ENCODE measurements around the gene SORT1.

SORT1 gene

DNA sequence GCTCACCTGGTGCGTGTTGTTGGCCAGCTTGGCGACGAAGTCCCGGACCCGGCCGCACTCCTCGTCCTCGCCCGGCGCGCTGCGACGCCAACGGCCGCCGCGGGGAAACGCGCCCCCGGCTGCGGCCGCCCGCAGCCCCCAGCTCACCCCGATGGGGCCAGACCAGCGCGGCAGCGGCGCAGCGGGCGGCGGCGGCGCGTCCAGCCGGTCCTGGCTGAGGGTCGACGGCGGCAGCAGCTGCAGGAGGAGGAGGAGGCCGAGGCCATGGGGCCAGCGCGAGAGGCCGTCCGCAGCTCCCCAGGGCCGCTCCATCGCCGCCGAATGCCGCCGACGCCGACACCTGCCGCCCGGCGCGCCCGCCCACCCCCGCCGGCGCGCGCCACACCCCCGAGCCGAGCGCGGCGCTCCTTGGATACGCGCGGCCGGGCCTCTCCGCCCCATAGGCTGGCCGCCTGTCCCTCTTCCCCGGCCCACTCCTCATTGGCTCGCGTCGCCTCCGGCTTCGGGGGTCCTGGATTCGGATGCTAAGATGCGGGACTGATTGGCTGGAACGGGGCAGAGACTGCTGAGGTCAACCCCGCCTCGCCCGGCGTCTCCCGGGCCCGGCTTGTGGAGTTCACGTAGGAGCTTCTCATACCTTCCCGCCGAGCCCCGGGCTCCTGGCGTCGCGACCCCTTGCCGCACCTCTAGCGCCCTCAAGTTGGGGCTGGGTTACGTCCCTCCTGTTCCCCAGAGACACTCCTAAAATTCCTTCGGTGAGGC lies at the start of gene SORT1:
TSS of gene SORT1 (minus strand) at position 338 of the 762 bp plus-strand sequence. CDS start at position 312, 26 bp downstream.
- DNase-seq (ENCODE audit: low read depth) = peak; percentile 88

DNA sequence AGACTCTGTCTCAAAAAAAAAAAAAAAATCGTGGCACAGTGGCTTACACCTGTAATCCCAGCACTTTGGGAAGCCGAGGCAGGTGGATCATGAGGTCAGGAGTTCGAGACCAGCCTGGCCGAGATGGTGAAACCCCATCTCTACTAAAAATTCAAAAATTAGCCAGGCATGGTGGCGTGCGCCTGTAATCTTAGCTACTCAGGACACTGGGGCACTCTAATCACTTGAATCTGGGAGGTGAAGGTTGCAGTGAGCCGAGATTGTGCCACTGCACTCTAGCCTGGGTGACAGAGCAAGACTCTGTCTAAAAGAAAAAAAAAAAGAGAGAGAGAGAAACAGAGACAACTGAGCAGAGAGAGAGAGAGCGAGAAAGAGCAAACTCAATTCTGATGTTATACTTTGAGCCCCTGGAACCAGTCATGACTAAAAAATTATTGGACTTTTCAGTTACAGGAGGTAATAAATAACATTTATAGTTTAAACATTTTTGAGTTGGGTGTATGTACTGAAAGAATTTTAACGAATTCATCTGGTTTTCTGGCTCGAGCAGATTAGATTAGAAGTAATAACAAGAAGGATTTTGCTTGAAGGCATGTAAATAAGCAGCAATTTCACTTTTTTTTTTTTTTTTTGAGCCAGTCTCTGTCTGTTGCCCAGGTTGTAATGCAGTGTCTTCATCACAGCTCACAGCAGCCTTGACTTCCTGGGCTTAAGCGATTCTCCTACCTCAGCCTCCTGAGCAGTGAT lies 48.4 kb upstream of the SORT1 start:
- peak; percentile 8 for DNase-seq (ENCODE audit: low read depth)

DNA sequence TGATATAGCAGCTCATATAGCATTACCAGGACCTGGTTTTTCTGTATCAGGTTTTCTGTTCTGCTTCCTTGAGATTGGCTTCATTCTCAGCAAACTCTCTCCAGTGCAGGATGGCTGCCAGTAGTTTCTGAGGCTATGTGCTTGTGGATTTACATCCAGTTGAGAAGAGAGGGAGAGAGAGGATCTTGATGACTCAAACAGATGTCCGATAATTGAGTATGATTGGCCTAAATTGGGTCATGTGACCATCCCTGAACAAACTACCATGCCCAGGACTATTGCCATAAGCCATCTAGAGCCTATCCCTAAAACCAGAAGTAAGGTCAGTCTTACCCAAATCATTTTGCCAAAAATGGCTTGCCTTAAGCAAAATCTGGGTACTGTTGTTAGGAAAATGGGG lies 46.6 kb upstream of the SORT1 start:
- DNase-seq (ENCODE audit: low read depth) = peak; percentile 5

DNA sequence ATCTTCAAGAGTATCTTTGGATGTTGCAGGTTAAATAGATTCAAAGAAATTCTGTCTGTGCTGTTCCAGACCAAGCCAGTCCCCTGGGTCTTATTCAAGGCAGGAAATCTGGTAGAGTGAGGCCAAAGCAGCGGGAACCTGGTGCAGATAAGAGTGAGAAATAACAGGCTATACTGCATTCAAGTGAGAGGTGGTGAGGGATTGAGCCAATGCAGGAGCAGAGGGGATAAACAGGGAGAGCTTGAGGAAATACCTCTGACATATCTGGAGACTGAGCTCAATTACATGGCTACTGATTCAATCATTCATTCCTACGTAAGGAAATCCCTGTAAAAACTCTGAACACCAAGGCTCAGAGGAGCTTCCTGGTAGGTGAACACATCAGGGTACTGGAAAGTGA lies 45.8 kb upstream of the SORT1 start:
- DNase-seq (ENCODE audit: low read depth) = no peak

DNA sequence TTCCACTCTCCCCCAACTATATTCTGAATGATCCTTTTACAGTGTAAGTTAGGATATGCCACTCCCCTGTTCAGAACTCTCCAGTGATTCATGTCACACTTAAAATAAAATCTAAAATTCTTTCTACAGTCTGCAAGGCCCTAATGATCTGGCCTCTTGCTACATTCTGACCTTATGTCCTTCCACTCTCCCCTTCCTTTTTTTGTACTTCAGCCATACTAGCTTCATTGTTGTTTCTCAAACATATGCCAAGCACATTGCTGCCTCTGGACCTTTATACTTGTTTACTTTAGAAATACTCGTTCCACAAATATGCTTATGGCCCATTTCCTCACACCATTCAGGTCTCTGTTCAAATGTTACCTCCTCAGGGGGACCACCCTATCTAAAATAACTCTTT lies 43.4 kb upstream of the SORT1 start:
- DNase-seq (ENCODE audit: low read depth) = peak; percentile 1

DNA sequence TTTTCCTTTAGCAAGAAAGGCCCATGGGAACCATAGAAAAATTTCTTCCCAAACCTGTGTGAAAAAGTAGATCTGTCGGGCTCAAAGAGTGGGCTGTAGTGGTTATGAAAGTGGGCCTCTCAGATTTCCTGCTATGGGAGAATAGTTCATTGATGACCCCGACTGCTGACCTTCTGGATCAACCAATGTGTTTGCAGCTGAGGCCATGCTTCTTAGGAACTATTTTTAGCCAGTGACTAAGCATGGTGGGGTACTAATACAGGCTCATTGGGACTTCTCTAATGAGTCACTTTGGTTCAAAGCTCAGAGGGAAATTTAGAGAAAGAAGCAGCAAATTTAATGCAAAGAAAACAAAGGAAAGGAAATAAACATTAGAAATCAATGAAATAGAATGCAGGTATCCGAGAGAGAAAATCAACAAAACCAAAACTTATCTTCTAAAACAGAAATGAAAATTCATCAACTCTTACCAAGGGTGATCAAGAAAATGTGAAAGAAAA lies 41.1 kb upstream of the SORT1 start:
- peak; percentile 80 for DNase-seq (ENCODE audit: low read depth)

DNA sequence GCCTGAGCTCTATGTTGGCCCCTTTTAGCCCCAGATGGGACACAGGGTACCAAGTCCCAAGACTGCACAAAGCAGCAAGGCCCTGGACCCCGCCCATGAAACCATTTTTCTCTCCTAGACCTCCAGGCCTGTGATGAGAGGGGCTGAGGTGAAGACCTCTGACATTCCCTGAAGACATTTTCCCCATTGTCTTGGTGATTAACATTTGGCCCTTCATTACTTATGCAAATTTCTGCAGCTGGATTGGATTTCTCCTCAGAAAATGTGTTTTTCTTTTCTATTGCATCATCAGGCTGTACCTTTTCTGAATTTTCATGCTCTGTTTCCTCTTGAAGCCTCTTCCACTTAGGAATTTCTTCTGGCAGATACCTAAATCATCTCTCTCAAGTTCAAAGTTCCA lies 36.8 kb upstream of the SORT1 start:
- DNase-seq (ENCODE audit: low read depth) = no peak

DNA sequence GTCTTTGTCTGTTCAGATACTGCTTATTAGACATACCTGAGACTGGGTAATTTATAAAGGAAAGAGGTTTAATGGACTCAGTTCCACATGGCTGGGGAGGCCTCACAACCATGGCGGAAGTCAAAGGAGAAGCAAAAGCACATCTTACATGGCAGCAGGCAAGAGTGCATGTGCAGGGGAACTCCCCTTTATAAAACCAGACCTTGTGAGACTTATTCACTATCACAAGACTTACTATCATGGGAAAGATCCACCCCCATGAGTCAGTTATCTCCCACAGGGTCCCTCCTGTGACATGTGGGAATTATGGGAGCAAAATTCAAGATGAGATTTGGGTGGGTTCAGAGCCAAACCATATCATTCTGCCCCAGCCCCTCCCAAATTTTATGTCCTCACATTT lies 35.6 kb upstream of the SORT1 start:
- no peak for DNase-seq (ENCODE audit: low read depth)

DNA sequence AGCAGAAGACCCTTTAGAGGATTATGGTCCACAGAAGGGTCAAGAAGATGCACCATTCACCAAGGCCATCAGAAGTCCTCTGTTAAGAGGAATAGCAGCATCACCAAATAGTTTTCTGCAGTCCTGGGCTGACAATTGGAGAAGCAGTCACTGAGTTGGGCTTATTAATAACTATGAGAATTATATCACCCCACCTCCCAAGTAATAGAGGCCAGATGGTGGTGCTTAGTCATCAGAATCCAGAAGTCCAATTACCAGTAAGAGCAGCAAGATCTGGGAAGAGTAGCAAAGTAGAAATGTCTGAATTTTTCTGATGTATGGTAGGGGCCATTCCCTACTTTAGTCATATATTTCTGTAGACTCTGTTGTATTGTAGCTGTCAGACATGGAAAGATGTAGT lies 34.6 kb upstream of the SORT1 start:
- DNase-seq (ENCODE audit: low read depth) = no peak

DNA sequence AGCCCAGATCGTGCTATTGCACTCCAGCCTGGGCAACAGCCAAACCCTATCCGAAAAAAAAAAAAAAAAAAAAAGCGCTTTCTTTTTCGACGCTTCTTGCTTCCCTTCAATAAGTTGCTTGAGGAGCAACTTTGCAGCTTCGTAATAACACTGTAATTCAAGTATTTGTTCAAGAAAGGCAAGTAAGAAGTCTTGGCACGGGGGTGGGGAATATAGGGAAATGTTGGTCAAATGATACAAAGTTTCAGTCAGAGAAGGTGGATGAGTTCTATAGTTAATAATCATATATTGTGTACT lies 29.4 kb upstream of the SORT1 start:
- DNase-seq (ENCODE audit: low read depth) = peak; percentile 13

DNA sequence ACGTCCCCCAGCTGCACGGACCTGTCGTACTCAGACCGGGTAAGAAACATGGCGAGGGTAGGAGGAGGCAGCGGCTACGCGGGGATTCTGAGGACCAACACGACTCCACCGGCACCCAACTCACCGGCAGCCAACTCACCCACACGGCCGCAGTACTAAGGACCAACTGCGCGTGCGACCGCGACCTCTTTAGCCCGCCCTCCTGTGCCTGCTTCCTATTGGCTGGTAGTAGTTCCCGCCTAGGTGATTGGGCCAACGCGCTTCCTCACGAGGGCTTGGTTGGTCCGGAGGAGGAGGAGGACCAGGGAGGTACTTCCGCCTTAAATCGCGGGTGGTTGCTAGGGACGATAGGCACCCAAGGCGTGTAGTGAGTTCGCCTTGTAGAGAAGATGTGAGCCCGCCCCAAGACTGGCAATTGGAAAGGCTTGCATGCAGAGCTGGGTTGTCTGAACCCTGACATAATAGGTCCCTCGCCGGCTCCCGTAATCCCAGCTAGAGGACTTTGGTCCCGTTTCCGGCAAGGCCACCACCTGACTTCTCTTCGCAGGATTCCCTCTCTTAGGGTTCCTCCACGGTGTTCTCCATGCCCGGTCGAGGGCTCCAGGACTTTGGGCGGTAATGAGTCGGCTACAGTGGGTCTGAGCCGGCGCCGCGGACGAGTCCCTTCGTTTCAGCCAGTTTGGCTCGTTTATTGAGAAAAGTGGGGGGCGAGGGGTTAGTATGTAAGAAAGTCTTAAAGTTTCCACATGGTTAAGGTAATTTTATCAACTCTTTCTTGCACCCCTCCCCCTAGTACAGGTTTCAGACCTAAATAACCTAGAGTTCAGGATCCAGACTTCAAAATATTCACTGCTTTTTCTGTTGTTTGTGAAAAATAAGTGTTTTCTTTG lies 28.8 kb upstream of the SORT1 start, which contains the start of gene PSMA5:
TSS of gene PSMA5 (minus strand) at position 168 of the 890 bp plus-strand sequence. CDS start at position 50, 118 bp downstream.
- peak; percentile 100 for DNase-seq (ENCODE audit: low read depth)

DNA sequence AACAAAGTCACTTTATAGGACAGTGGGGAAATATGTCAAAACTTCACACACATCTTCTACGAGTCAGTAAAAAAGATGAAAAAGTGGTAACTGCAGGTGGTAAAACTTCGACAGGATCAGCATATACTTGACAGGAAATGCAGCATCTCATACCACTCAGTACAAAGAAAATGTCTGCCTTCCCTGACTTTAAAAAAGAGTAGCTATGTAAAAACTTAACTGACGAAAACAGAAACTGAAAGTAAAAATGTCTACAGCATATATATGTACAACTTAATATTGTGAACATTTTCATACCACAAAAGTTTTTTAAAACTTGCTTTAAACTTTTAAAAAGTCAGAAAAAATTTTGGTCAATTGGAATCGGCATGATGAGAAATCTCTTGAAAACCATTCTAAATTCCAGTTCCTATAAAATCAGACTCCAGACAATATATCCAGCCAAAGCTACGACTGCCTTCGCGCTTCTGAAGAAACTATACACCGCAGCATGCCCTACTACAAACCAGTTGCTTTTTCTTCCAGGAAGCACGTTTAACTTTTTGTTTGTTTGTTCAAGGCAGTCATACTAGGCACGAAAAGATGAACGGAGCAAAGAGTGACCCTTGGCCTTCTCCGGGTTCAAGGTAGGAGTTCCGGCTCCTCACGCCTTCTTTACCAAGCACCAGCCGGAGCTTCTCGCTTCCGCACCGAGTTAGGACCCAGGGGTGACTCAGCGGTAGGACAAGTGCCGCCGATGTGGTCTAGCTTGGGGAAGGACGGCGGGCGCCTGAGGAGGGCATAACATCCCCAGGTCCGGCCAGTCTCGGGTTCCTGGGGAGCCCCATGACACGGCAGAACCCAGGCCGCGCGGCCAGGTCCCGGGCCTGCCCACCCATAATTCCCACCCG lies 27.9 kb upstream of the SORT1 start:
- peak; percentile 43 for DNase-seq (ENCODE audit: low read depth)

DNA sequence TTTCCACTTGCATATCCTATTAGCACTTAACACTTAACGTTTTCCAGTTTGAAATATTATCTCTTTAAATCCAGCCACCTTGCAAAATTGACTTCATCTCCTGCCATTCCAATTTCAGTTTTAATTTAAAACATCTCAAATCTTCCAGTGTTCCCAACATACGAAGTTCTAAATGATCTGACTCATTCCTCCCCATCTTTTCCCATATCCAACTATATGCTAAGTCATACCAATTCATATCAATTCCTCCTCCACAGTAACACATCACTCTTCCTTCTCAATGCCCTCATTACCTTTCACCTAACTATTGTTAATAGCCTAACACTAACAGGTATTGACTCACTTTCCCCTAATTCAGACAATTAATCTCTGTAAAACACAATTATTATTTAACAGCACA lies 25.8 kb upstream of the SORT1 start:
- no peak for DNase-seq (ENCODE audit: low read depth)

DNA sequence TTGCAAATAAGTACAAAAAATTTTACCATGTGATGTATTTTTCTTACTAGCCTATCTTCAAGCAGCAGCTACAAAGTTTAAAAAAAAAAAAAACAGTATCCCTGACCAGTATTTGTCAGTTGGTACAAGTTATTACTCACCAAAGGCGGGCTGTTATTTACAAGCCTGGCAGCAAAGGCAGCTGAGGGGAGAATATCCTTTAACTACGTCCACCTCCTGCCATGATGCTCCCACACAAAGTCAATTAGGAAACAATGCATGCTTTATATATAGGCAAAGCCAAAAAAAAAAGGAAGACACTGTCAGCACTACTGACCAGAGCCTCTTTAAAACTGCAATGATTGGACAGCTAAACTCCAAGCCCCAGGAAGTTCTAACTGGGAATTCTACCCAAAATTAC lies 14.8 kb upstream of the SORT1 start:
- DNase-seq (ENCODE audit: low read depth) = no peak

DNA sequence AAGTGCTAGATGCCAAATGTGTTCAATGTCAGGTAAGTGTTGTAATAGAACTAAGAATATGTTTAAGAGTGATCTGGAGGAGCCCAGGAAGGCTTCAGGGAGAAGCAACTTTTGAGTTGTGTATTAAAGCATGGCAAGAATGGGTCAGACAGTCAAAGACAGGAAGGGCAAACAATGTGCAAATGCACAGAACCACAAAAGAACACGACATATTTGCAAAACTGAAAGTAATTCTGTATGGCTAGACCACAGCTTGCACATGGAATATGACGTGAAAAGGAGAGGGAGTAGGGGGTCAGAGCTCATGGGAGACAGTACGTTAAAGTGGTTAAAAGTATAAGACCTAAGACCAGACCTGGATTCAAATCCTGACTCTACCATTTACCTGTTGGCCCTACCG lies 7.1 kb upstream of the SORT1 start:
- no peak for DNase-seq (ENCODE audit: low read depth)

DNA sequence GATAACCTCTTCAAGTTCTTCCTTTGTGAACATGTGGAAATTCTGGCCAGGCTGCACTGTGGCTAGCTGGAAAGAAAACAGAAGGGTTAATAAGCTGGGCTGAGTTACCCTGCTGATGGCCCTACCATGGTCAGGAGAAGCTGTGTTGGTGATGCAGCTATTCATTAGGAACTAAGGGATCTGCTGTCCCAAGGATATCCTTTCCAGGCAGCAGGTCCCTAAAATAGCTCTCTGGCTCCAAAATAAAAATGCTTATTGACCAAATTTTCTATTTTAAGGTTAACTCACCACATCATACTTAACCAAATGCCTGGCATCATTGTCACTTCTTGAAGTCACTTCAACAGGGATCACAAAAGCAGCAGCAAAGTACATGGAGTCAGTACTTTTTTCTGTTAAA lies 4.3 kb upstream of the SORT1 start:
- no peak for DNase-seq (ENCODE audit: low read depth)

DNA sequence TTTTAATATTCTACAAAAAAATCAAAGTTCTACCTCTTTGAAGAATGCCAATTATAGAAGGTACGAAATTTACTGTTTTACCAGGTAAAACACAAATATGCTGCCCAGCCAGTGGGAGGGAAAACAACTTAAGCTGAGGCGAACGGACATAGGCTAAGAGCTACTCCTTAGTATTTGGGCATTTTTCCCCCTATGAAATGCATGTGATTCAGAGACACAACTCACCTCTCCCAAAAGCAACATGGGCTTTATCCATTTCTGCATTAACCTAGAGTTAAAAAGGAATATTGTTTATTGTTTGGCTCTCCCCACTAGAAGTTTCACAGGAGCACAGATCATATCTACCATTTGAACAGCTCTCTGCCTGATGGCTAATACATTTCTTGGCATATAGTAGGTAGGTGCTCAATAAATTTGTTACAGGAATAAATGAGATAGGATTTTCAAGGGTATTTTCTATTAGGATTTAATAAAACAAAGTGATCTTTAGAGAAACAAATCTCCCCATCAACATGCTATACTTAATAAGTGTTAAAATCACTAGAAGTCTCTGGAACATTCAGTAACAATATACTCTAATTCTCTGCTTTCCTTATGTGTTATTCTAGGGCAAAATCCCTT lies 2.4 kb upstream of the SORT1 start:
- DNase-seq (ENCODE audit: low read depth) = no peak

DNA sequence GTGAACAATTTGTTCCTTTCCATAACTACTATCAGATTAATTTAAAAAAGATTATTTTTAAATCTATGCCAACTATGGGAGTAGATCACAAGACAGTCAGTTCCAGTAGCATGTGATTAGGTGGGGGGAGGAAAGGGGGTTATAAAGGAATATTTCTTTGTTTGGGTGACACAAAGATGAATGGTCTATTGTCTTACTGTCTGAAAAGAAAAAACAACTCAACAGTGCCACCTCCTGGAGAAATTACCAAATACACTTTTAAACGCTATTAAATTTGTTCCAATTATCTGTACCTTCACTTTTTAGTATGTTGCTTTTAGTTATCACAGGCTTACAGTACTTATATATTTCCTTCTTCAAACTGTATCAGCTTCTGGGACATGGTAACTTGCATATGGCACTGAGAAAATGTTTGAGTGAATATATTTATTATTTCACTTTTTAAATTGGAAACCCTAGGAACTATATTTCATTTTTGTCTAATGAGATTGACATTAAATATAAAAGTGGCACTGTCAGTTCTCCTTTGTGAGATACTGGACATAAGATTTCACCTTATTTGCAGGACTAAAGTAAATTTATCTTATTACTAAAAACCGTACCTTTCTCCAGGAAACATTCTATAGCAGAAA lies 1.7 kb upstream of the SORT1 start:
- DNase-seq (ENCODE audit: low read depth) = peak; percentile 52

DNA sequence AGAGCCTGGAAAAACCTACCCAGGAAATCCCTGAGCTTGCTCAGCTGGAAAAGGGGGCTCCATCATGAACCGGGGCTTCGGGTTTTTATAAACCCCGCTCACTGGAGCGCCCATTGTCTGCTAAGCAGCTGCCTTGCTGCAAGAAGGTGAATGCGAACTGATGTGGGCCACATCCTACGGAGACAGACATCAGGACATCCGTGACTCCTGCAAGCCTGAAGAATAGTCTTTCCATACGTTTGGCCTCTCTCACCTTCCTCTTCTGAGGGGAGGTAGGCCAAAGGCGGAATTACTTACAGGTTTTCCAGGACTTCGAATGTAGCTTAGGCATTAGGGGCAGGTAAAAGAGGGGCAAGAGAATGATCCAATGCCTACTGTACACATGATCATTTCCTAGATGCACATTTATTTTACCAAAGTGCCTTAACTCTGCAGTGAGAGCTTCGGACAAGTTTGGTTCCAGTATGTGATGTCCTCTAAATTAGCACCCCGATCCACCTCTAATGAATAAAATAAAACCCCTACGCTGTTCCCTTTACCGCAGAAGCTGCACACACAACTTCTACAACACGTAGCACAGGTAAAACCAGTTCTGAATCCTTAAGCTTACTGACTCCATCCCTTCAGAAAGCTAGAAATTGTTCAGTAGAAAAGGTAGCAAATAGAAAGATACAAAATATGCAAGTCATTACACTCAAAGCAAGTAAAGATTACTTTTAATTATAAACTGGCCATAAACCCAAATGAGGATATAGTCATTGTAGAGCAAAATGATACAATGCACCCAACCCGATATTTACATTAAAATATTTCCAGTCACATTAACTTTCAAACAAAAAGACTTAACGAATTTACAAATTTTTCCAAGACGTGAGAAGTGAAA lies 866 bp upstream of the SORT1 start:
- no peak for DNase-seq (ENCODE audit: low read depth)

All from amniotic epithelial cell (primary cell).